HG03095 (cell line): ENCODE measurements around the gene WDR90.

Experiments used
- ATAC-seq: cut with Tn5 transposase; IDR thresholded peaks from one replicate; pipeline ENCODE4 v1.9.1; 2021; ENCODE audit warnings: moderate library complexity; ENCODE audit not compliant: unreplicated experiment

The WDR90 gene

GRCh38 chr16:658679-659571 is 9.8 kb downstream of the WDR90 start:
- ATAC-seq = no peak

DNA sequence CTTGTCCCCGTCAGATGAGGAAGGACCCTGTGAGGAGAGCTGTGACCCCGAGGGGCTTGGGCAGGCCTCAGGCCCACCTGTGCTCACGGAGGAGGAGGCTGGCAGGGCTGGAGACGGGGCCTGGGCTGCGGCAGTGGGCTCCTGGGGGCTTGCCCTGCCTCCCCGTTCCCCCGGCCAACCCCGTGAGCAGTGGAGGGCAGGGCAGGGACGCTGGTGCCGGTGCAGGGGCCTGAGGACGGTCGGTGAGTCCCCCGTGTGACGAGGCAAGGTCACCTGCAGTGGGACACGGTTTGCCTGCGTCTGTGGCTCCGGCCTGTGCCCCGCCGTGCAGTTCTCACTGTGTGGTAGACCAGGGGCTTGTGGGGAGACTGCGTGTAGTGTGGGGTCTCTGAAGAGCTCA is 10.5 kb downstream of the WDR90 start:
- no peak for ATAC-seq

- no peak for ATAC-seq
Observed at GRCh38 chr16:660132-660458, 10.9 kb downstream of the WDR90 start.

DNA sequence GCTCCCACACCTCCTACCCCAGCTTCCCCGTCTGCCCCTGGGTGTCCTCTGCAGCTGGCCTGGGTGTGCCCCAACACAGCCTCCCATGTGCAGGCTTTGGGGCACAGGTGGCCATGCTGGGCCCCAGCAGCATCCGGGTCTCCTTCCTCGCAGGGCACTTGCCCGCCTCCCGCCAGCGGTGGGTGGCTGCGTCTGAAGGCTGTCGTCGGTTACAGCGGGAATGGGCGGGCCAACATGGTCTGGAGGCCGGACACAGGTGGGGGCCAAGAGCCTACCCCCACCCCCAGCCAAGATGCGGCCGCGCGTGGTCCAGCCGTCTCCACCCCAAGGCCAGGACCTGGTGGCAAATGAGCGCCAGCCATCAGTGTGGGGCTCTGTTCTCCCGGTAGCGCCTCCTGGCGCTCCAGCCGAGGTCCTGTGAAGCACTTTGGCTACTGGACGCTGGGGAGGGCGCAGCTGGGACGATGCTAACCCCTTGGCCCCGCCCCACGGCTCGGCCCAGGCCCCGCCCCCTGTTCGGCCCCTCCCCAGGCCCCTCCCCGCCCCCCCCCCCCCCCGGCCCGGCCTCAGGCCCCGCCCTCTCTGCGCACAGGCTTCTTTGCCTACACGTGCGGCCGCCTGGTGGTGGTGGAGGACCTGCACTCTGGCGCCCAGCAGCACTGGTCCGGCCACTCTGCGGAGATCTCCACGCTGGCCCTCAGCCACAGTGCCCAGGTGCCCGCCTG is 11.5 kb downstream of the WDR90 start:
- ATAC-seq = no peak

DNA sequence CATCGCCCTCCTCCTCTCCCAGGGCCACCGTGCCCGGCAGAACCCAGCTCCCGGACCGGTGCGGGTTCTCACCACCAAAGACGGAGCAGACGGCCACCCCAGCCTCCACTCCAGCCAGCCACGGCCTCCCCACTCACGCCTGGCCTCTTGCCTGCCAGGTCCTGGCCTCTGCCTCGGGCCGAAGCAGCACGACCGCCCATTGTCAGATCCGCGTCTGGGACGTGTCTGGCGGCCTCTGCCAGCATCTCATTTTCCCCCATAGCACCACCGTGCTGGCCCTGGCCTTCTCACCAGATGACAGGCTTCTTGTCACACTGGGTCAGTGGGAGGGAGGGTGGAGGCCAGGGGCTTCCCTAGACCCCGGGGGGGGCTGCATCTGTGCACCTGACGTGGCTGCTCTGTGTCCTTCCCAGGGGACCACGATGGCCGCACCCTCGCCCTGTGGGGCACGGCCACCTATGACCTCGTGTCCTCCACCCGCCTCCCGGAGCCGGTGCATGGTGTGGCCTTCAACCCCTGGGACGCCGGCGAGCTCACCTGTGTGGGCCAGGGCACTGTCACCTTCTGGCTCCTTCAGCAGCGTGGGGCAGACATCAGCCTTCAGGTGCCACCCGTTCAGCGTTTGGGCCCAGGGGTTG is 12.1 kb downstream of the WDR90 start:
- ATAC-seq = no peak

DNA sequence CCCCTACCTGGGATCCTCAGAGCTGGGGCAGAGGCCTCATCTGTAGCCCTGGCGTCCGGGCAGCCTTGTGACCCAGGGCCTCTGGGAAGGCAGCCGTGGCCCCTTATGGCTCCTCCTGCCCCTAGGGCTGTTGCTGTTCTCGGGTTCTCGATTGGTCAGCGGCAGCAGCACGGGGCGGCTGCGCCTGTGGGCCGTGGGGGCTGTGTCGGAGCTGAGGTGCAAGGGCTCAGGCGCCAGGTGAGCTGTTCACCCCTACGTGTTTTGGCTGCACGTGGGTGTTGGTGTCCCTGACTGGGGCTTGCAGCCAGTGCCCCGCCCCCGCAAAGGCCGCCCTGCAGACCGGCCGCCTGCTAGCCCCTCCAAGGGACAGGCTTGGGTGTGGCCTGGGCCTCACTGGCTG is 12.9 kb downstream of the WDR90 start:
- no peak for ATAC-seq

DNA sequence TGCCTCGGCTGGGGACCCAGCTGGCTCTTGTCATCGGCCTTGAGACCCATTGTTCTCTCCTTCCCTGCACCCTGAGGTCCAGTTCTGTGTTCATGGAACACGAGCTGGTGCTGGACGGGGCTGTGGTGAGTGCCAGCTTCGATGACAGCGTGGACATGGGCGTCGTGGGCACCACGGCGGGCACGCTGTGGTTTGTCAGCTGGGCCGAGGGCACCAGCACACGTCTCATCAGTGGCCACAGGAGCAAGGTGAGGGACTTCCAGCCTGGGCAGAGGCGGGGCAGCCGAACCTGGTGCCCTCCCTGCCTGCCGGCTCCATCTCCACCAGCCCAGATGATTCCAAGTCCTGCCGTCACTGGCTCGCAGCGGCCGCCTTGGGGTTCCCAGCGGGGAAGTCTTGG is 13.4 kb downstream of the WDR90 start:
- ATAC-seq = no peak

- ATAC-seq = no peak
Observed at GRCh38 chr16:666572-666971, 17.4 kb downstream of the WDR90 start.

- no peak for ATAC-seq
Observed at GRCh38 chr16:667113-667779, 18.1 kb downstream of the WDR90 start.

DNA sequence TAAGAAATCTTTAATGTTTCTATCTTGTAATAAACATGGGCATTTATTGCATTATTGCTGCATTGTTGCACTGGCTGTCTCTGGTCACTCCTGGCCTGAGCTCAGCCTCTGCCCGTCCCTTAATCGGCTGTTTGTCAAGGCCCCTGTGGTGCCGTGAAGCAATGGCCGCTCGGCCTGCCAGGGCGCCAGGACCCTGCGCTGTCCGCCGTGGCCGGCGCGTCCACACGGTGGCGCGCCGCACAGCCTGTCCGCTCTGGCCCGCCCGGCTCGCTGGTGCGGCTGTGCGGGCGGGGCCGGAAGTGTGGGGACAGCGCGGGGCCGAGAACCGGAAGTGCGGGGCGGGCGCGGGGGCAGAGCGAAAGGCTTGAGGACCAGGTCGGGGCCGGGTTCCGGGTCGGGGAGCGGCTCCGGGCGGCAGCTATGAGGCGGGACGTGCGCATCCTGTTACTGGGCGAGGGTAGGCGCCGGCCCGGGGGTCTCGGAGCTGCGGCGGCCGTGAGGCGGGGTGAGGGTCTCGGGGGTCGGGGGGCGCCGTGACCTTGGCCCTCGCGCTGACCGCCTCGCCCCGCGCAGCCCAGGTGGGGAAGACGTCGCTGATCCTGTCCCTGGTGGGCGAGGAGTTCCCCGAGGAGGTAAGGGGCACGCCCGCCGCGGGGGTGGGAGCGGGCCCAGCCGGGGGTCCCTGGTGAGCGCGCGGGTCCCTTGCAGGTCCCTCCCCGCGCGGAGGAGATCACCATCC is 18.8 kb downstream of the WDR90 start, which contains the start of gene RHOT2:
Gene RHOT2, plus strand, starts transcription at position 353 of the 739 bp plus-strand sequence. Its CDS starts 68 bp downstream, at position 421.
- ATAC-seq = peak; percentile 59

GRCh38 chr16:668519-669171 is 19.5 kb downstream of the WDR90 start:
- ATAC-seq = no peak

GRCh38 chr16:669666-670065 is 20.5 kb downstream of the WDR90 start:
- ATAC-seq = no peak

DNA sequence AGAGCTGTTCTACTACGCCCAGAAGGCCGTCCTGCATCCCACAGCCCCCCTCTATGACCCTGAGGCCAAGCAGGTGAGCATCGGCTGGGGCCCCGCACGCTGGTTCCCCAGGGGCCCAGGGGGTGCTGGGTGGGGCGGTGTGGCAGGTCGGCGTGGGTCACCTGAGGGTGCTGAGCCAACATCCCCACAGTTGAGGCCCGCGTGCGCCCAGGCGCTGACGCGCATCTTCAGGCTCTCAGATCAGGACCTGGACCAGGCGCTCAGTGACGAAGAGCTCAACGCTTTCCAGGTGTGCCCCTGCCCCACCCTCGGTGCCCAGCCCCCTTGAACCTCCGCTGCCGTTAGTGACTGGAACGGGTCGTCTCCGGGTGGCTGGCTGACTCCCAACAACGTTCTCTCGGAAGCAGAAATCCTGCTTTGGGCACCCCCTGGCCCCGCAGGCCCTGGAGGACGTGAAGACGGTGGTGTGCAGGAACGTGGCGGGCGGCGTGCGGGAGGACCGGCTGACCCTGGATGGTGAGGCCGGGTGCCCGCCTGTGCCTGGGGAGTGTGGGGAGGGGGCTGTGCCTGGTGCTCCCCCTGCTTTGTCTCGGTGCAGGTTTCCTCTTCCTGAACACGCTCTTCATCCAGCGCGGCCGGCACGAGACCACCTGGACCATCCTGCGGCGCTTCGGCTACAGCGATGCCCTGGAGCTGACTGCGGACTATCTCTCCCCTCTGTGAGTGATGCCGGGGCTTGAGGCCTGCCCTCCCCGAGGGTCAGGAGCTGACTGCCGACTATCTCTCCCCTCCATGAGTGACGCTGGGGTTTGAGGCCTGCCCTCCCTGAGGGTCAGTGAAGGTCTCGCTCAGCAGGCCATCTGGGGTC is 21.6 kb downstream of the WDR90 start:
- no peak for ATAC-seq

- no peak for ATAC-seq
Observed at GRCh38 chr16:671353-672131, 22.4 kb downstream of the WDR90 start.

DNA sequence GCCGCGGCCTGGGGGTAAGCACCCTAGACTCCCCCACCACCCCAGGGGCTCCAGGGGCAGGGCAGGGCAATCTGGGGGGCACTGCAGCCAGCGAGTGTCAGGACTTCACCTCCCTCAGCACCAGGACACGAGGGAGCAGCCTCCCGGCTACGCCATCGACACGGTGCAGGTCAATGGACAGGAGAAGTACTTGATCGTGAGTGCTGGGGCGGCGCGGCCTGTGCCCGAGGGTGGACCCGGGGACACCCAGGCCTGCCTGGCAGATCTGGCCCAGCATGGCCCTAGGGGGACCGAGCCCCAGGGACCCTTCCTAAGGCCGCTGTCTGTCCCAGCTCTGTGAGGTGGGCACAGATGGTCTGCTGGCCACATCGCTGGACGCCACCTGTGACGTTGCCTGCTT is 23.2 kb downstream of the WDR90 start:
- ATAC-seq = no peak

- ATAC-seq = no peak
Observed at GRCh38 chr16:672851-673250, 23.7 kb downstream of the WDR90 start.

- ATAC-seq = no peak
Observed at GRCh38 chr16:673399-673991, 24.3 kb downstream of the WDR90 start.
